IMR-90 (cell line): ENCODE measurements around the gene FMN1. TPM values are rescaled to one million over a fixed set of nuclear protein-coding genes. Genes with fewer than 3 reads are reported as not detected.

ENCODE experiments used
- ATAC-seq: fragments of 200-7000 bp; cut with Tn5 transposase; 2 replicates; pipeline ENCODE4 v1.9.1; 2020; ENCODE audit warnings: low read depth, mild to moderate bottlenecking, moderate library complexity
- BruUV-seq: library from RNA; stranded (reverse); fragments of 400-500 nt; replicated peaks from 2 replicates; lab custom pipeline; 2021; lab: Mats Ljungman, UMichigan
- CTCF ChIA-PET: fragments of 300-600 bp; formaldehyde crosslinking; extraction: SDS; loops from one replicate; lab custom pipeline; 2021; ENCODE audit warnings: antibody characterized with exemption; lab: Yijun Ruan, JAX
- POLR2A ChIA-PET: fragments of 300-600 bp; sonication (Branson Sonifier 250); formaldehyde crosslinking; loops from one replicate; lab custom pipeline; 2022; ENCODE audit warnings: antibody characterized with exemption; ENCODE audit not compliant: unreplicated experiment; lab: Charles Lee
- DNase-seq: peaks from one replicate; pipeline ENCODE4 v3.0.0; 2013
- H2AFZ ChIP-seq: replicated peaks from 2 replicates; pipeline ENCODE3; 2013; ENCODE audit warnings: low read length, mild to moderate bottlenecking; ENCODE audit not compliant: poor library complexity
- H2AK5ac ChIP-seq: 2 replicates; pipeline ENCODE4 v1.6.1; 2013; ENCODE audit warnings: low read depth, low read length, inconsistent platforms
- H2AK9ac ChIP-seq: replicated peaks from 2 replicates; pipeline ENCODE3; 2013; ENCODE audit warnings: mild to moderate bottlenecking, low read depth, low read length, moderate library complexity; ENCODE audit not compliant: poor library complexity
- H2BK120ac ChIP-seq: 2 replicates; pipeline ENCODE4 v1.6.1; 2013; ENCODE audit warnings: low read depth, low read length, inconsistent platforms
- H2BK15ac ChIP-seq: 3 replicates; pipeline ENCODE4 v1.6.1; 2013; ENCODE audit warnings: low read depth, low read length, inconsistent platforms
- H2BK20ac ChIP-seq: 2 replicates; pipeline ENCODE4 v1.6.1; 2013; ENCODE audit warnings: low read depth, mild to moderate bottlenecking, inconsistent platforms, low read length, moderate library complexity
- H2BK5ac ChIP-seq: 2 replicates; pipeline ENCODE4 v1.6.1; 2013; ENCODE audit warnings: mild to moderate bottlenecking, low read depth, low read length, inconsistent platforms; ENCODE audit not compliant: poor library complexity, severe bottlenecking
- H3K14ac ChIP-seq: replicated peaks from 2 replicates; pipeline ENCODE4 v1.6.1; 2013; ENCODE audit warnings: low read depth, low read length, inconsistent platforms
- H3K18ac ChIP-seq: 2 replicates; pipeline ENCODE4 v1.6.1; 2013; ENCODE audit warnings: low read depth, low read length, control low read depth
- H3K23ac ChIP-seq: 2 replicates; pipeline ENCODE4 v1.6.1; 2013; ENCODE audit warnings: low read depth, low read length, inconsistent platforms
- H3K27ac ChIP-seq: 2 replicates; pipeline ENCODE4 v1.5.1; 2013; ENCODE audit warnings: mild to moderate bottlenecking, control low read depth, low read length; ENCODE audit not compliant: insufficient read depth
- H3K27me3 ChIP-seq: 2 replicates; pipeline ENCODE4 v1.6.1; 2013; ENCODE audit warnings: low read length; ENCODE audit not compliant: control insufficient read depth, insufficient read depth
- H3K36me3 ChIP-seq: 2 replicates; pipeline ENCODE4 v1.6.1; 2013; ENCODE audit warnings: low read length, mixed read lengths; ENCODE audit not compliant: control insufficient read depth, insufficient read depth
- H3K4ac ChIP-seq: 2 replicates; pipeline ENCODE4 v1.6.1; 2013; ENCODE audit warnings: low read depth, low read length, inconsistent platforms
- H3K4me1 ChIP-seq: 2 replicates; pipeline ENCODE4 v1.6.1; 2013; ENCODE audit warnings: low read length, mixed read lengths; ENCODE audit not compliant: control insufficient read depth, insufficient read depth
- H3K4me2 ChIP-seq: 2 replicates; pipeline ENCODE4 v1.6.1; 2013; ENCODE audit warnings: low read depth, mild to moderate bottlenecking, control low read depth, low read length, moderate library complexity
- H3K4me3 ChIP-seq: 2 replicates; pipeline ENCODE4 v1.5.1; 2013; ENCODE audit warnings: low read depth, mild to moderate bottlenecking, control low read depth, low read length, moderate library complexity; ENCODE audit not compliant: insufficient read depth
- H3K56ac ChIP-seq: 2 replicates; pipeline ENCODE4 v1.6.1; 2013; ENCODE audit warnings: low read length, inconsistent platforms; ENCODE audit not compliant: insufficient read depth; ENCODE audit errors: extremely low read depth
- H3K79me1 ChIP-seq, 2 experiments: 2 replicates each; pipeline ENCODE4 v1.6.1; 2013; ENCODE audit warnings: low read length in 2 of 2, inconsistent platforms in 1 of 2, low read depth in 1 of 2
- H3K9ac ChIP-seq: 2 replicates; pipeline ENCODE4 v1.6.1; 2013; ENCODE audit warnings: low read depth, low read length, control low read depth
- H3K9me1 ChIP-seq: 2 replicates; pipeline ENCODE4 v1.6.1; 2013; ENCODE audit warnings: low read length, inconsistent platforms; ENCODE audit not compliant: insufficient read depth
- H3K9me3 ChIP-seq: 2 replicates; pipeline ENCODE4 v1.6.1; 2013; ENCODE audit warnings: low read length; ENCODE audit not compliant: control insufficient read depth, insufficient read depth
- H4K20me1 ChIP-seq: 2 replicates; pipeline ENCODE4 v1.6.1; 2013; ENCODE audit warnings: low read length, inconsistent platforms; ENCODE audit not compliant: insufficient read depth
- H4K5ac ChIP-seq: 2 replicates; pipeline ENCODE4 v1.6.1; 2013; ENCODE audit warnings: mild to moderate bottlenecking, low read depth, low read length, control low read depth
- H4K8ac ChIP-seq, 2 experiments: 2 replicates each; pipeline ENCODE4 v1.6.1; 2013; ENCODE audit warnings: low read depth in 2 of 2, low read length in 2 of 2, control low read depth in 1 of 2, inconsistent platforms in 1 of 2
- H4K91ac ChIP-seq: 2 replicates; pipeline ENCODE4 v1.6.1; 2013; ENCODE audit warnings: low read depth, low read length, inconsistent platforms; ENCODE audit not compliant: insufficient read depth
- BHLHE40 ChIP-seq: fragments of 150-350 bp; IDR thresholded peaks from 2 replicates; pipeline ENCODE4 v1.6.1; 2016; ENCODE audit warnings: mild to moderate bottlenecking, low read depth, low read length
- CEBPB ChIP-seq: IDR thresholded peaks from 2 replicates; pipeline ENCODE4 v1.6.1; 2012; ENCODE audit warnings: low read depth, low read length, improper control_type of control experiment
- CHD1 ChIP-seq: IDR thresholded peaks from 2 replicates; pipeline ENCODE4 v1.6.1; 2012; ENCODE audit warnings: low read depth, low read length, improper control_type of control experiment
- FOS ChIP-seq: fragments of 150-350 bp; IDR thresholded peaks from 2 replicates; pipeline ENCODE4 v1.6.1; 2016; ENCODE audit warnings: low read depth, low read length
- MAFK ChIP-seq: IDR thresholded peaks from 2 replicates; pipeline ENCODE4 v1.6.1; 2012; ENCODE audit warnings: low read depth, low read length, improper control_type of control experiment
- MAZ ChIP-seq: IDR thresholded peaks from 2 replicates; pipeline ENCODE4 v1.6.1; 2012; ENCODE audit warnings: low read depth, mild to moderate bottlenecking, low read length, improper control_type of control experiment, moderate library complexity, borderline replicate concordance
- MXI1 ChIP-seq: IDR thresholded peaks from 2 replicates; pipeline ENCODE4 v1.6.1; 2012; ENCODE audit warnings: low read depth, mild to moderate bottlenecking, low read length, moderate library complexity, borderline replicate concordance
- NFE2L2 ChIP-seq: fragments of 150-350 bp; IDR thresholded peaks from 2 replicates; pipeline ENCODE4 v1.6.1; 2016; ENCODE audit warnings: low read depth, mild to moderate bottlenecking, low read length
- POLR2A ChIP-seq: IDR thresholded peaks from 2 replicates; pipeline ENCODE4 v1.6.1; 2012; ENCODE audit warnings: mild to moderate bottlenecking, low read depth, low read length
- RAD21 ChIP-seq: IDR thresholded peaks from 2 replicates; pipeline ENCODE4 v1.6.1; 2012; ENCODE audit warnings: low read length, improper control_type of control experiment
- RCOR1 ChIP-seq: IDR thresholded peaks from 2 replicates; pipeline ENCODE4 v1.6.1; 2012; ENCODE audit warnings: mild to moderate bottlenecking, low read length, improper control_type of control experiment; ENCODE audit not compliant: insufficient replicate concordance
- RFX5 ChIP-seq: IDR thresholded peaks from 2 replicates; pipeline ENCODE4 v1.8.0; 2012; ENCODE audit warnings: low read depth, mild to moderate bottlenecking, low read length, moderate library complexity
- SMC3 ChIP-seq: fragments of 150-350 bp; IDR thresholded peaks from 2 replicates; pipeline ENCODE4 v1.6.1; 2016; ENCODE audit warnings: low read depth, mild to moderate bottlenecking, antibody characterized with exemption, low read length, moderate library complexity
- WGBS, 2 experiments: methylation state at CpG; one replicate each; pipeline versions ENCODE4 v1.1.5 to v1.1.7; 2013; ENCODE audit warnings: missing lambda C conversion rate in 2 of 2; ENCODE audit not compliant: insufficient read length in 1 of 2; ENCODE audit errors: extremely low coverage in 2 of 2; 5-methylcytosine and 5-hydroxymethylcytosine counted together
- dilution Hi-C: fragments of 300-500 bp; cut with HindIII; formaldehyde crosslinking; loops from one replicate; pipeline ENCODE4 v1.14.3; 2018; ENCODE audit warnings: low sequenced_read_pairs; ENCODE audit not compliant: unreplicated experiment
- in situ Hi-C: fragments of 300-500 bp; cut with MboI; formaldehyde crosslinking; loops from 3 replicates; pipeline ENCODE4 v1.14.3; 2019; ENCODE audit warnings: low sequenced_read_pairs, inconsistent platforms, mixed read lengths
- intact Hi-C: fragments of 100-400 bp; cut with micrococcal nuclease; formaldehyde crosslinking; loops from 2 replicates; pipeline ENCODE4 v1.10.0; 2022
- polyA plus RNA-seq, 3 experiments: library from polyadenylated mRNA; depleted of rRNA; stranded (reverse); fragments of >200 nt; gene quantifications; 2 replicates each; pipeline ENCODE4 v1.2.3, GENCODE V29; 2012; ENCODE audit warnings: low replicate concordance in 1 of 3
- total RNA-seq: library from RNA; depleted of rRNA; stranded (reverse); fragments of >200 nt; gene quantifications from 2 replicates; pipeline ENCODE4 v1.2.3, GENCODE V29; 2012
- TF ChIP-seq, protein P1 (sequence below): fragments of 150-350 bp; IDR thresholded peaks from 2 replicates; pipeline ENCODE4 v1.6.1; 2016; ENCODE audit warnings: low read depth, mild to moderate bottlenecking, low read length, moderate library complexity, borderline replicate concordance
- TF ChIP-seq, protein P2 (sequence below): fragments of 150-350 bp; IDR thresholded peaks from 2 replicates; pipeline ENCODE4 v1.6.1; 2017; ENCODE audit warnings: mild to moderate bottlenecking, antibody characterized with exemption, low read length, low read depth
- TF ChIP-seq, protein P3 (sequence below): conservative IDR thresholded peaks from 2 replicates; pipeline ENCODE4 v1.5.1; 2012; ENCODE audit warnings: mild to moderate bottlenecking, low read depth, low read length, improper control_type of control experiment

Gene FMN1
- total and polyA plus RNA-seq, 2 of the 4 experiments (the other 2 are of a cell fraction) = 7.3 to 17.6 TPM

DNA sequence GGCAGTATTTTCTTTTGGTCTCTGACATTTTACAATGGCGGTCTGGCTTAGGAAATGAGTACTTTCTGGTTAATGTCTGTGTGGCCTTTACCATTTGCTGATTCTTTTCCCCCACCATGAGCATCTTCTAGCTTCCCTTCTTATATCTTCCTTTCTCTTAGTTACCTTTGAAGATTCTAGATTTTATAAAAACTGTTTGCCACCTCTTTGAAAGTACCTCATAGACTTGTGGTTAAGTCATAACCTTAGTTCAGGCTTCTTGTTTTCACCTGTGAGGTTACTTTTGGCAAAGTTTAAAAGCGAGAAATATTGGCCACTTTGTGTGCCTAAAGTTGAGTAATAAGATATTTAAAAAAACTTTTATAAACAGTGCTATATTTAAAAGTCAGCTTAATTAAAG is 147.4 kb downstream of the FMN1 start:
- dilution Hi-C loops = no loop called here
- Histone ChIP-seq H4K20me1 (peaks cover 51% of the 10 kb centered on the region; the same call in 1 of the 2 replicates), H2AFZ (no peak overlapping the region), H2BK120ac (no peak overlapping the region), H2AK9ac (no peak overlapping the region), H3K56ac (no peak overlapping the region), H2AK5ac (no peak overlapping the region), H3K23ac (no peak overlapping the region), H3K14ac (no peak overlapping the region), H3K18ac (no peak overlapping the region), H3K36me3 (peaks cover 10% of the 10 kb centered on the region; the same call in 1 of the 2 replicates), H3K4me2 (no peak overlapping the region), H3K27ac (no peak overlapping the region), H2BK5ac (no peak overlapping the region), H4K91ac (no peak overlapping the region), H3K27me3 (no peaks in the 10 kb centered on the region), H2BK15ac (no peak overlapping the region), H3K79me1 (peaks cover 34 to 74% of the 10 kb centered on the region in 2 experiments), H3K4me3 (no peak overlapping the region), H3K9me3 (peaks cover 6% of the 10 kb centered on the region; the same call in 1 of the 2 replicates), H3K9ac (no peak overlapping the region), H4K8ac (no peak overlapping the region), H2BK20ac (no peak overlapping the region), H3K4me1 (peaks cover 5% of the 10 kb centered on the region; the same call in 1 of the 2 replicates), H3K9me1 (0 out of 2 replicates have a peak, but pooled peaks cover 10% of the 10 kb centered on the region), H4K5ac (no peak overlapping the region), H3K4ac (no peak overlapping the region)
- in situ Hi-C loops = no loop called here
- POLR2A ChIA-PET = interaction anchor here (0.6 kb wide), 2 partner anchors 16 to 58 kb away, joined by 3 read pairs; no protein-coding TSS in a partner anchor
- no CpG with 5 or more reads among the region's 2 CpGs for WGBS, 2 experiments
- DNase-seq (no peak), ATAC-seq (no peak)
- TF ChIP-seq RCOR1 (no peak), MXI1 (no peak), FOS (no peak), RAD21 (no peak), CEBPB (no peak), MAFK (no peak), RFX5 (no peak), BHLHE40 (no peak), NFE2L2 (no peak), MAZ (no peak), POLR2A (no peak), SMC3 (no peak), CHD1 (no peak)
- TF ChIP-seq, protein P1, sequence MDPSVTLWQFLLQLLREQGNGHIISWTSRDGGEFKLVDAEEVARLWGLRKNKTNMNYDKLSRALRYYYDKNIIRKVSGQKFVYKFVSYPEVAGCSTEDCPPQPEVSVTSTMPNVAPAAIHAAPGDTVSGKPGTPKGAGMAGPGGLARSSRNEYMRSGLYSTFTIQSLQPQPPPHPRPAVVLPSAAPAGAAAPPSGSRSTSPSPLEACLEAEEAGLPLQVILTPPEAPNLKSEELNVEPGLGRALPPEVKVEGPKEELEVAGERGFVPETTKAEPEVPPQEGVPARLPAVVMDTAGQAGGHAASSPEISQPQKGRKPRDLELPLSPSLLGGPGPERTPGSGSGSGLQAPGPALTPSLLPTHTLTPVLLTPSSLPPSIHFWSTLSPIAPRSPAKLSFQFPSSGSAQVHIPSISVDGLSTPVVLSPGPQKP = no peak
- TF ChIP-seq, protein P2, sequence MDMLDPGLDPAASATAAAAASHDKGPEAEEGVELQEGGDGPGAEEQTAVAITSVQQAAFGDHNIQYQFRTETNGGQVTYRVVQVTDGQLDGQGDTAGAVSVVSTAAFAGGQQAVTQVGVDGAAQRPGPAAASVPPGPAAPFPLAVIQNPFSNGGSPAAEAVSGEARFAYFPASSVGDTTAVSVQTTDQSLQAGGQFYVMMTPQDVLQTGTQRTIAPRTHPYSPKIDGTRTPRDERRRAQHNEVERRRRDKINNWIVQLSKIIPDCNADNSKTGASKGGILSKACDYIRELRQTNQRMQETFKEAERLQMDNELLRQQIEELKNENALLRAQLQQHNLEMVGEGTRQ = no peak
- TF ChIP-seq, protein P3, sequence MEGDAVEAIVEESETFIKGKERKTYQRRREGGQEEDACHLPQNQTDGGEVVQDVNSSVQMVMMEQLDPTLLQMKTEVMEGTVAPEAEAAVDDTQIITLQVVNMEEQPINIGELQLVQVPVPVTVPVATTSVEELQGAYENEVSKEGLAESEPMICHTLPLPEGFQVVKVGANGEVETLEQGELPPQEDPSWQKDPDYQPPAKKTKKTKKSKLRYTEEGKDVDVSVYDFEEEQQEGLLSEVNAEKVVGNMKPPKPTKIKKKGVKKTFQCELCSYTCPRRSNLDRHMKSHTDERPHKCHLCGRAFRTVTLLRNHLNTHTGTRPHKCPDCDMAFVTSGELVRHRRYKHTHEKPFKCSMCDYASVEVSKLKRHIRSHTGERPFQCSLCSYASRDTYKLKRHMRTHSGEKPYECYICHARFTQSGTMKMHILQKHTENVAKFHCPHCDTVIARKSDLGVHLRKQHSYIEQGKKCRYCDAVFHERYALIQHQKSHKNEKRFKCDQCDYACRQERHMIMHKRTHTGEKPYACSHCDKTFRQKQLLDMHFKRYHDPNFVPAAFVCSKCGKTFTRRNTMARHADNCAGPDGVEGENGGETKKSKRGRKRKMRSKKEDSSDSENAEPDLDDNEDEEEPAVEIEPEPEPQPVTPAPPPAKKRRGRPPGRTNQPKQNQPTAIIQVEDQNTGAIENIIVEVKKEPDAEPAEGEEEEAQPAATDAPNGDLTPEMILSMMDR = no peak
- intact Hi-C loops = no loop called here
- CTCF ChIA-PET = no interaction called here
- no TSS peak for BruUV-seq
